ENCODE measurements around the gene SH3D21. TPM values are rescaled to one million over a fixed set of nuclear protein-coding genes. Genes with fewer than 3 reads are reported as not detected.
A peak's percentile ranks its signal among the peaks of the same experiment; 100 is the strongest.

SH3D21 gene
- total RNA-seq, 1 donor from 2014 or later: 8.5 TPM

GRCh38 chr1:36352125-36352909 lies 46.1 kb downstream of the SH3D21 start:
- H3K9me3 ChIP-seq: no peaks in the 10 kb centered on the region
- H3K36me3 ChIP-seq: peaks cover 79% of the 10 kb centered on the region
- no peaks in the 10 kb centered on the region for H3K27me3 ChIP-seq (ENCODE audit: low read depth)
- TF ChIP-seq CTCF (IDR thresholded peaks at IDR 0.05): no peak
- no peak for DNase-seq
- ATAC-seq: no peak
- H3K4me3 ChIP-seq: no peak overlapping the region
- intact Hi-C loops (cut with DNase I): no loop called here
- peak overlapping the region; percentile 72 for H3K27ac ChIP-seq
- H3K4me1 ChIP-seq: peaks cover 41% of the 10 kb centered on the region

- H3K4me1 ChIP-seq: peaks cover 41% of the 10 kb centered on the region
- ATAC-seq: no peak
- H3K4me3 ChIP-seq: no peak overlapping the region
- H3K36me3 ChIP-seq: peaks cover 79% of the 10 kb centered on the region
- no peak for TF ChIP-seq CTCF (IDR thresholded peaks at IDR 0.05)
- no peak for DNase-seq
- H3K27ac ChIP-seq: no peak overlapping the region
- intact Hi-C loops (cut with DNase I): no loop called here
- no peaks in the 10 kb centered on the region for H3K27me3 ChIP-seq (ENCODE audit: low read depth)
- H3K9me3 ChIP-seq: no peaks in the 10 kb centered on the region
These were observed 47.0 kb downstream of the SH3D21 start for GRCh38 chr1:36352910-36353878.

GRCh38 chr1:36354486-36354885 lies 48.3 kb downstream of the SH3D21 start:
- Histone ChIP-seq H3K27ac (no peak overlapping the region), H3K9me3 (no peaks in the 10 kb centered on the region), H3K4me1 (peaks cover 36% of the 10 kb centered on the region), H3K36me3 (peaks cover 80% of the 10 kb centered on the region), H3K27me3 (ENCODE audit: low read depth) (no peaks in the 10 kb centered on the region), H3K4me3 (no peak overlapping the region)
- no peak for ATAC-seq
- DNase-seq: no peak
- no peak for TF ChIP-seq CTCF (IDR thresholded peaks at IDR 0.05)
- intact Hi-C loops (cut with DNase I): no loop called here

- H3K36me3 ChIP-seq: peaks cover 80% of the 10 kb centered on the region
- no peak for ATAC-seq
- intact Hi-C loops (cut with DNase I): no loop called here
- H3K9me3 ChIP-seq: no peaks in the 10 kb centered on the region
- H3K27ac ChIP-seq: no peak overlapping the region
- H3K4me1 ChIP-seq: peaks cover 31% of the 10 kb centered on the region
- no peak for TF ChIP-seq CTCF (IDR thresholded peaks at IDR 0.05)
- H3K27me3 ChIP-seq (ENCODE audit: low read depth): no peaks in the 10 kb centered on the region
- DNase-seq: no peak
- no peak overlapping the region for H3K4me3 ChIP-seq
These were observed 49.6 kb downstream of the SH3D21 start for GRCh38 chr1:36355811-36356210.

GRCh38 chr1:36358514-36359084 lies 52.4 kb downstream of the SH3D21 start:
- TF ChIP-seq CTCF (IDR thresholded peaks at IDR 0.05): no peak
- intact Hi-C loops (cut with DNase I): no loop called here
- Histone ChIP-seq H3K36me3 (peaks cover 83% of the 10 kb centered on the region), H3K27me3 (ENCODE audit: low read depth) (no peaks in the 10 kb centered on the region), H3K9me3 (no peaks in the 10 kb centered on the region), H3K4me1 (peaks cover 9% of the 10 kb centered on the region), H3K4me3 (no peak overlapping the region), H3K27ac (no peak overlapping the region)
- DNase-seq (no peak), ATAC-seq (no peak)
